Thoracic aorta (tissue), 2 donors: ENCODE data around the gene ATP5PD. TPM values are rescaled to one million over a fixed set of nuclear protein-coding genes. Genes with fewer than 3 reads are reported as not detected.

ENCODE experiments used
- ATAC-seq: fragments of 150-250 bp; one replicate; pipeline ENCODE4 v1.8.0; 2017; ENCODE audit warnings: low read depth; ENCODE audit not compliant: insufficient number of reproducible peaks, low FRiP score
- DNase-seq: peaks from one replicate; pipeline ENCODE4 v3.0.0-alpha.2; 2020; ENCODE audit warnings: low spot score
- H3K27ac ChIP-seq, 2 donors: fragments of 200-600 bp; sonication (generic); 1 replicate in 1 of 2; 2 replicates in 1 of 2; pipeline ENCODE4 v1.5.1; 2016; ENCODE audit warnings: mild to moderate bottlenecking in 2 of 2, moderate library complexity in 2 of 2
- H3K27me3 ChIP-seq: fragments of 200-600 bp; sonication (generic); replicated peaks from 2 replicates; pipeline ENCODE4 v1.6.0; 2016; ENCODE audit warnings: mild to moderate bottlenecking; ENCODE audit not compliant: insufficient read depth
- H3K36me3 ChIP-seq: fragments of 200-600 bp; sonication (generic); one replicate; pipeline ENCODE4 v1.5.1; 2016
- H3K4me1 ChIP-seq, 2 donors: fragments of 200-600 bp; sonication (generic); 1 replicate in 1 of 2; 2 replicates in 1 of 2; pipeline versions ENCODE4 v1.5.1 to v1.6.0; 2016; ENCODE audit warnings: low read depth in 2 of 2, mild to moderate bottlenecking in 1 of 2; ENCODE audit not compliant: control insufficient read depth in 1 of 2
- H3K4me3 ChIP-seq: fragments of 200-600 bp; sonication (generic); 2 replicates; pipeline ENCODE4 v1.5.1; 2016; ENCODE audit warnings: mild to moderate bottlenecking
- H3K9me3 ChIP-seq: fragments of 200-600 bp; sonication (generic); 2 replicates; pipeline ENCODE4 v1.5.1; 2016
- total RNA-seq, 2 donors: library from RNA; depleted of rRNA; stranded (reverse); fragments of >200 nt; gene quantifications; one replicate each; pipeline versions ENCODE4 v1.1.0 to v1.2.3, GENCODE V29; 2016
- TF ChIP-seq, protein P1 (sequence below): fragments of 200-600 bp; sonication (generic); IDR thresholded peaks from one replicate; pipeline ENCODE4 v1.5.1; 2019; ENCODE audit warnings: antibody characterized with exemption

Gene ATP5PD
- total RNA-seq, 2 donors from 2014 or later: 109 to 189 TPM

GRCh38 chr17:75063626-75064025, 16.9 kb upstream of the ATP5PD start:
- DNase-seq (no peak), ATAC-seq (no peak)
- no peaks in the 10 kb centered on the region for H3K27me3 ChIP-seq
- no peak overlapping the region for H3K27ac ChIP-seq
- H3K4me1 ChIP-seq: no peaks in the 10 kb centered on the region
- H3K9me3 ChIP-seq: no peaks in the 10 kb centered on the region
- TF ChIP-seq, protein P1, sequence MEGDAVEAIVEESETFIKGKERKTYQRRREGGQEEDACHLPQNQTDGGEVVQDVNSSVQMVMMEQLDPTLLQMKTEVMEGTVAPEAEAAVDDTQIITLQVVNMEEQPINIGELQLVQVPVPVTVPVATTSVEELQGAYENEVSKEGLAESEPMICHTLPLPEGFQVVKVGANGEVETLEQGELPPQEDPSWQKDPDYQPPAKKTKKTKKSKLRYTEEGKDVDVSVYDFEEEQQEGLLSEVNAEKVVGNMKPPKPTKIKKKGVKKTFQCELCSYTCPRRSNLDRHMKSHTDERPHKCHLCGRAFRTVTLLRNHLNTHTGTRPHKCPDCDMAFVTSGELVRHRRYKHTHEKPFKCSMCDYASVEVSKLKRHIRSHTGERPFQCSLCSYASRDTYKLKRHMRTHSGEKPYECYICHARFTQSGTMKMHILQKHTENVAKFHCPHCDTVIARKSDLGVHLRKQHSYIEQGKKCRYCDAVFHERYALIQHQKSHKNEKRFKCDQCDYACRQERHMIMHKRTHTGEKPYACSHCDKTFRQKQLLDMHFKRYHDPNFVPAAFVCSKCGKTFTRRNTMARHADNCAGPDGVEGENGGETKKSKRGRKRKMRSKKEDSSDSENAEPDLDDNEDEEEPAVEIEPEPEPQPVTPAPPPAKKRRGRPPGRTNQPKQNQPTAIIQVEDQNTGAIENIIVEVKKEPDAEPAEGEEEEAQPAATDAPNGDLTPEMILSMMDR: no peak
- H3K4me3 ChIP-seq: no peak overlapping the region
- peaks cover 56% of the 10 kb centered on the region for H3K36me3 ChIP-seq

DNA sequence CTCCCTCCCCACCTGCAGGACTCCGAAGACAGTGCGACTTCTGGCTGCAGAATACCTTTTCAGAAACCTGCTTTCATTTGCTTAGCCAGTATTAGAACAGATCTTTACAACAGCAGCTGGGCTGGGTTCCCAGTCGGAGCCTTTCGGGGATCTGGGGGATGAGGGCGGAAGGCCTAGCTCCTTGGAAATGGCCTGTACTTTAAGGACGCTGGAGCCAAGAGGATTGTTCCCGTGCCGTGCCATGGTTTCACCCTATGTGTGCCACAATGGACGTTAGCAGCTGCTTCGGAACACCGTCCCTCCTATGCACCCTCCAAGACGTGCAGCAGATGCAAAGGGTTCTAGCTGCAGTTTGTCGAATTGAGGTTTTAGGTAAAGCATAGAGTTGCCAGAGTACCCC, 16.4 kb upstream of the ATP5PD start:
- H3K9me3 ChIP-seq: no peaks in the 10 kb centered on the region
- ATAC-seq (no peak), DNase-seq (no peak)
- no peaks in the 10 kb centered on the region for H3K4me1 ChIP-seq
- H3K27me3 ChIP-seq: no peaks in the 10 kb centered on the region
- no peak overlapping the region for H3K4me3 ChIP-seq
- H3K27ac ChIP-seq: no peak overlapping the region
- TF ChIP-seq, protein P1: no peak
- peaks cover 56% of the 10 kb centered on the region for H3K36me3 ChIP-seq

DNA sequence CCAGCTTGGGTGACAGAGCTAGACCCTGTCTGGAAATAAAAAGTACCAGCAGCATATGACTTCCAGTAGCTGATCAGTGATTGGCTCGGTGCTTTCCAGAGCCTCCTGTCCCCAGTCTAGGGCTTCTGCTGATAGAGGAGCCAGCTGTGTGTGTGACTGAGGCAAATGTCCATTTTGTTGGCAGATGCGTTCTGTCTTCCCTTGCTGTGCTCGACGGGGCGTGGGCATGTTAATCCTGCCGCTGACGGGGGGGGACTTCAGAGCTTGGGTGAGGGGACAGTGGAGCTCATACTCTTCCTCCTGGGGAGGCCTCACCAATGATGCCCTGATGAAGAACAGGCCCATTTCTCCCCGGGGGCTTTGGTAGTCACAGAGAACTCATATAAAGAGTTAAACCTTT, 14.8 kb upstream of the ATP5PD start:
- no peak for DNase-seq
- Histone ChIP-seq H3K4me1 (no peaks in the 10 kb centered on the region), H3K4me3 (no peak overlapping the region), H3K27ac (no peak overlapping the region), H3K36me3 (peaks cover 56% of the 10 kb centered on the region), H3K27me3 (no peaks in the 10 kb centered on the region), H3K9me3 (no peaks in the 10 kb centered on the region)
- TF ChIP-seq, protein P1: no peak
- ATAC-seq: no peak

DNA sequence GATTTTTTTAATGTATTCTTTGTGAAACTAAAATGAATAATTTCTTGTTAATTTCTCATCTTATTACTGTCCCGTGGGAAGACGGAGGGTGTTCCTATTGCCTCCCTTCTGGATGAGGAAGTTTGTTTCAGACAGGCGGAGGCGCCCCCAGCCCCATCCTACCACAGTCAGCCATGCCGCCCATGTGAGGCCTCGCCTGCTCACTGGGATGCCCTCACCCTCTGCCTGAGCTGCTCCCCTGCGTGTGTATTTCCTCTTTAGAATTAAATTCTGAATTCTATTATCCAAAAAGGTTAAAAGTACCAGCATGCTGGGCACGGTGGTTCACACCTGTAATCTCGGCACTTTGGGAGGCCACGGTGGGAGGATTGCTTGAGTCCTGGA, 14.3 kb upstream of the ATP5PD start:
- Histone ChIP-seq H3K27me3 (no peaks in the 10 kb centered on the region), H3K4me1 (no peaks in the 10 kb centered on the region), H3K4me3 (no peak overlapping the region), H3K36me3 (peaks cover 56% of the 10 kb centered on the region), H3K9me3 (no peaks in the 10 kb centered on the region), H3K27ac (no peak overlapping the region)
- no peak for ATAC-seq
- no peak for DNase-seq
- TF ChIP-seq, protein P1: no peak

- Histone ChIP-seq H3K27me3 (no peaks in the 10 kb centered on the region), H3K4me3 (no peak overlapping the region), H3K4me1 (no peaks in the 10 kb centered on the region), H3K36me3 (peaks cover 52% of the 10 kb centered on the region), H3K9me3 (no peaks in the 10 kb centered on the region), H3K27ac (no peak overlapping the region)
- DNase-seq (no peak), ATAC-seq (no peak)
- TF ChIP-seq, protein P1: no peak
Measured at GRCh38 chr17:75060434-75061054, 13.8 kb upstream of the ATP5PD start.
